ENCODE data around the gene GEMIN7.

The GEMIN7 gene

DNA sequence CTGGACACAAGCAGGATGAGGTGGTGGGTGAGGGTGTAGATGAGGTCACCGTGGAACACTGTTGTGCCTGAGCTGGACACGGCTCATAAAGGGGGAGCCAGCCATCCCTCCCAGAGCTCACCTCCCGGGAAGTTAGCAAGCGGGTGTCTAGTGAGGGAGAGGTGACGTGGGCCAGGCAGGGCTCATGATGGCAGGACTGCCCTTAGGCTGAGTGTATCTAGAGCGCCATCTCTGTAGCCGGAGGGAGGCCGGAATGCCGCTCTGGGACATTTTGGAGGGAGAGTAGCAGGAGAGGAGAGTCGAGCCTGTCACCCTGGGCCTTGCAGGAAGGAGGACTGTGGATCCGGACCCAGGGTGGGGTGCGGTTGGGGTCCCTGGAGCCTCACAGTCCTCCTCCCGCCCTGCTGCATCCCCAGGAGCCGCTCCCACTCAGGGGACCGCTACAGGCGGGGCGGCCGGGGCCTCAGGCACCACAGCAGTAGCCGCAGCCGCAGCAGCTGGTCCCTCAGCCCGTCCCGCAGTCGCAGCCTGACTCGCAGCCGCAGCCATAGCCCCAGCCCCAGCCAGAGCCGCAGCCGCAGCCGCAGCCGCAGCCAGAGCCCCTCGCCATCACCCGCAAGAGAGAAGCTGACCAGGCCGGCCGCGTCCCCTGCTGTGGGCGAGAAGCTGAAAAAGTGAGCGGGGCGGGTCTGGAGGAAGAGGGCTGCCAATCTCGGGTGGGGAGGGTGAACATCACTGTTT lies 12.0 kb upstream of the GEMIN7 start:
- Histone ChIP-seq H3K4me1 (ENCODE audit: control insufficient read depth, insufficient read depth, low read length) (no peaks in the 10 kb centered on the region), H3K36me3 (ENCODE audit: control insufficient read depth, insufficient read depth, low read length) (peaks cover 58% of the 10 kb centered on the region)

DNA sequence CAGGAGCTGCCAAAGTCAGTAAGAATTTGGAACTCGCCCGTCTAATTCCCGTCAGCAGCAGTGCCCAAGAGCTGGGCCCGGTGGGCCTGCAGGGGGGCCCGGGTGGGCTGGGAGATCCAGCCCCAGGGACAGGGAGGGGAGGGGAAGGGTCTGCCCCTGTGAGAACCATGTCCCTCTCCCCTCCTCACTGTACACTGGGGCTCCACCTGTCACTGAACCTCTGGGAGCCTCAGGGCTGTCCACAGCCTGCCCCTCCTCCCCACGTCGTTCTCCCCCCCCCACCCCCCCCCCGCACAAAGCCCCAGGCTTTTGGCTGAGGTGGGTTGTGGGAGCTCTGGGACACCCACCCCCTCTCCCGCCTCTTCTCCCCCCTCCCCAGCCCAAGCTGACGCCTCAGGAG lies 11.0 kb upstream of the GEMIN7 start:
- Histone ChIP-seq H3K27me3 (ENCODE audit: control insufficient read depth, insufficient read depth, low read length) (no peaks in the 10 kb centered on the region), H3K9ac (ENCODE audit: low read depth, low read length) (no peak overlapping the region), H3K4me3 (ENCODE audit: low read depth, low read length) (no peak overlapping the region), H3K4me1 (ENCODE audit: control insufficient read depth, insufficient read depth, low read length) (no peaks in the 10 kb centered on the region), H3K9me3 (ENCODE audit: control insufficient read depth, insufficient read depth, low read length) (no peaks in the 10 kb centered on the region), H3K36me3 (ENCODE audit: control insufficient read depth, insufficient read depth, low read length) (peaks cover 61% of the 10 kb centered on the region)

More for the DNA sequence above, 12.0 kb upstream of the GEMIN7 start:
- H3K27me3 ChIP-seq (ENCODE audit: control insufficient read depth, insufficient read depth, low read length), result no peaks in the 10 kb centered on the region
- no peak overlapping the region for H3K9ac ChIP-seq (ENCODE audit: low read depth, low read length)
- no peak overlapping the region for H3K4me3 ChIP-seq (ENCODE audit: low read depth, low read length)
- no peaks in the 10 kb centered on the region for H3K9me3 ChIP-seq (ENCODE audit: control insufficient read depth, insufficient read depth, low read length)

DNA sequence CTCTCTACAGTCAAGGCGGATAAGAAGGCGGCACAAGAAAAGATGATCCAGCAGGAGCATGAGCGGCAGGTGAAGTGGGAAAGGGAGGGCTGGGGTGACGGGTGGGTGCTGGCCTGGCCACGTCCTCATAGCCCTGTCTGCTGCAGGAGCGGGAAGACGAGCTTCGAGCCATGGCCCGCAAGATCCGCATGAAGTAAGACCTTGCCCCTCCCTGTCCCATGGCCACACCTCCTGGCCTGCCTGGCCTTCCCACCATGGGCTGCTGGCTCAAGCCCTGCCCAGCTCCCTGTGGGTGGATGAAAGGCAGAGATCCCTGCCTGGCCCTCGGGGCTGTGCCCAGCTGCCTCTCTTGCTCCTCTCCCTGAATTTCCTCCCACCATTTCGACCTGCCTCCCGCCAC lies 10.0 kb upstream of the GEMIN7 start:
- Histone ChIP-seq H3K9ac (ENCODE audit: low read depth, low read length) (no peak overlapping the region), H3K4me3 (ENCODE audit: low read depth, low read length) (no peak overlapping the region), H3K36me3 (ENCODE audit: control insufficient read depth, insufficient read depth, low read length) (peaks cover 56% of the 10 kb centered on the region)

DNA sequence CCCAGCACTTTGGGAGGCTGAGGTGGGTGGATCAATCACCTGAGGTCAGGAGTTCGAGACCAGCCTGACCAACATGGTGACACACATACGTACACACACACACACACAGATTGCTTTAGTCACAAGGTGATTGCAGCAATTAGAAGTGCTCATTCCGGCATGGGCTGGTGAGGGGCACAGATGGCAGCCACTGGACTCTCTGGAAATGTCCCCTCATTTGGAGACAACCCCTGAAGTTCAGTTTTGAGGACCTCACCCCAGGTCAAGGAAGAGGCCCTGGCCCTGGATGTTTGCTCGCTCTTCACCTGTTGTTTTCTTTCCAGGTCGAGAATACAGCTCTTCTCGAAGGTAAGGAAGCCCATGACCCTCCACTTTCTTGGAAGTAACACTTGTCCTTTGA lies 8.8 kb upstream of the GEMIN7 start:
- no peak overlapping the region for H3K9ac ChIP-seq (ENCODE audit: low read depth, low read length)
- peaks cover 4% of the 10 kb centered on the region for H3K4me1 ChIP-seq (ENCODE audit: control insufficient read depth, insufficient read depth, low read length)
- H3K27me3 ChIP-seq (ENCODE audit: control insufficient read depth, insufficient read depth, low read length), result no peaks in the 10 kb centered on the region
- H3K36me3 ChIP-seq (ENCODE audit: control insufficient read depth, insufficient read depth, low read length), result peaks cover 48% of the 10 kb centered on the region
- no peaks in the 10 kb centered on the region for H3K9me3 ChIP-seq (ENCODE audit: control insufficient read depth, insufficient read depth, low read length)
- no peak overlapping the region for H3K4me3 ChIP-seq (ENCODE audit: low read depth, low read length)

More for the DNA sequence above, 10.0 kb upstream of the GEMIN7 start:
- Histone ChIP-seq H3K27me3 (ENCODE audit: control insufficient read depth, insufficient read depth, low read length) (no peaks in the 10 kb centered on the region), H3K4me1 (ENCODE audit: control insufficient read depth, insufficient read depth, low read length) (no peaks in the 10 kb centered on the region), H3K9me3 (ENCODE audit: control insufficient read depth, insufficient read depth, low read length) (no peaks in the 10 kb centered on the region)

DNA sequence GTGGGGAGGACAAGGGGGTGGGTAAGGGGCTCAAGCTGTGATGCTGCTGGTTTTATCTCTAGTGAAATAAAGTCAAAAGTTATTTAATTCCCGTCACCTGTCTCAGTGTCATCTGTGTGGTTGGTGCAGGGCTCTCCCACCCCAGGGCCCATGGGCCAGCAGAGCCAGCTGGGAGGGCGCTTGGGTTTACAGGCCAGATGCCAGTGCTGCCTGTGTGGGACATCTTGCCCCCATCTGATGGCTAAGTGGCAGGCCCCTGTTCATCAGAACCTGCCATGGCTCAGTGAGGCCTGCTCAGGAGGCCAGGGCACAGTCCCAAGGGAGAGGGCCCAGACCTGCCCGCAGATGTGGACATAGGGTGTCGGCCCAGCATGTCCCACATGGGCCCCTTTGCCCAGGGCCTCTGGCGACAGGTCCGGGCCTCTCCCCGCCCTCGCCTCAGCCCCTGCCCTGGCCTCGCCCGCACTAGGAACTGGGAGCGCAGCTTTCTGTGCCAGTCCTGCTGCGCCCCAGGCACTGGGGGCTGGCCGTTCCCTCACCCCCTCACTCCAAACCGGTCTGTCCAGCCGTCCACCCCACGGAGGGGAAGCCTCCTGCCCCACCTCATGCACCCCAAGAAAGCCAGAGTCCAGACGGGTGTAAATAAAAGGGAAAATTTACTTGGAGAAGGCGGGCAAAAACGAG lies 8.1 kb upstream of the GEMIN7 start:
- no peak overlapping the region for H3K9ac ChIP-seq (ENCODE audit: low read depth, low read length)
- H3K4me3 ChIP-seq (ENCODE audit: low read depth, low read length), result no peak overlapping the region
- H3K4me1 ChIP-seq (ENCODE audit: control insufficient read depth, insufficient read depth, low read length), result peaks cover 4% of the 10 kb centered on the region
- H3K27me3 ChIP-seq (ENCODE audit: control insufficient read depth, insufficient read depth, low read length), result no peaks in the 10 kb centered on the region
- H3K9me3 ChIP-seq (ENCODE audit: control insufficient read depth, insufficient read depth, low read length), result no peaks in the 10 kb centered on the region
- peaks cover 46% of the 10 kb centered on the region for H3K36me3 ChIP-seq (ENCODE audit: control insufficient read depth, insufficient read depth, low read length)

DNA sequence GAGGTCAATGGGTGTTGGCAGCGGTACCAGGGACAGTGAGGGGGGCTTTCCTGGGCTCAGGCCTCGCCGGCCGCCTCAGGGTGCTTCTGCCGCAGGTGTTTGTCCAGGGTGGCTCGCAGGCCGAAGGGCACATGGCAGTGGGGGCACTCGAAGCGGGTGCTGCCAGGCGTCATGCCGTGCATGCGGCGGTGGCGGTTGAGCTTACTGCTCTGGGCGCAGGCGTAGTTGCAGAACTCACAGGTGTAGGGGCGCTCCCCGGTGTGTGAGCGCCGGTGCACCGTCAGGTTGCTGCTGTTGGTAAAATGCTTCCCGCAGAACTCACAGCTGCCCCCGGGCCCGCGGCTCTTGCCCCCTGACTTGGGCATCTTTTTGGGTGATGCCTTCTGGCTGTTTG lies 7.5 kb upstream of the GEMIN7 start:
- H3K4me3 ChIP-seq (ENCODE audit: low read depth, low read length), result no peak overlapping the region
- peaks cover 46% of the 10 kb centered on the region for H3K36me3 ChIP-seq (ENCODE audit: control insufficient read depth, insufficient read depth, low read length)
- H3K9me3 ChIP-seq (ENCODE audit: control insufficient read depth, insufficient read depth, low read length), result no peaks in the 10 kb centered on the region
- H3K27me3 ChIP-seq (ENCODE audit: control insufficient read depth, insufficient read depth, low read length), result no peaks in the 10 kb centered on the region
- H3K9ac ChIP-seq (ENCODE audit: low read depth, low read length), result no peak overlapping the region
- peaks cover 5% of the 10 kb centered on the region for H3K4me1 ChIP-seq (ENCODE audit: control insufficient read depth, insufficient read depth, low read length)

DNA sequence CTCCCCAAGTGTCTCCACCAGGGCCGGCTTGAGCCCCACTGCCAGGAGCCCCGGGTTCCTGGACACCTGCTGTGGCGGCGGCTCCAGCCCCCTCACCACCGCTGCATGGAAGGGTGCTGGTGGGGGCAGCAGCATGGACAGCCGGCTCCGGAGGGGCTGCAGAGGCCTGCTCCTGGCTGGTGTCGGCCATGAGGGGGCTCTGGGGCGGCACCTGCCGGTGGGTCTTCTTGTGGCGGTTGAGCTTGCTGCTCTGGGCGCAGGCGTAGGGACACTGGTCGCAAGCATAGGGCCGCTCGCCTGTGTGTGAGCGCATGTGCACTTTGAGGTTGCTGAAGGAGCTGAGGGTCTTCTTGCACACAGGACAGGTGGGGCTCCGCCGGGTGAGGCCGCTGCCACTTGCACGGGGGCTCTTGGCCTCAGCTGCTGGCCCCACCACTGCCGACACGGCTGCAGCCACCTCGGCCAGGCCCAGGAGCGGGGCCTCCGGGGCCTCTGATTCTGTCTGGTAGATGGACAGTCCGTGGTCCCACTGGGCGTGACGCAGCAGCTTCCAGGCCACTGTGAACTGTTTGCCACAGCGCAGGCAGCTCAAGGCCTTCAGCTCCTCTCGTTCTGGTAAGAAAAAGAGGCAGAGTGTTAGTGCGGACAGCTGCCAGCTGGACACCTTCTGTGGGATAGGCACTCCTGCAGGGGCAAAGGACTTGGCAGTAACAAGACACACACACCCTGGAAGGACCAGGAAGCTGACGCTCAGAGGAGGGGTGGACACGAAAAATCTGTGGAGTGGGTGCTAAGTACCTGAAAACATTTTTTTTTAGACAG lies 6.9 kb upstream of the GEMIN7 start:
- Histone ChIP-seq H3K36me3 (ENCODE audit: control insufficient read depth, insufficient read depth, low read length) (peaks cover 39% of the 10 kb centered on the region), H3K27me3 (ENCODE audit: control insufficient read depth, insufficient read depth, low read length) (no peaks in the 10 kb centered on the region), H3K9ac (ENCODE audit: low read depth, low read length) (peak overlapping the region; percentile 24), H3K9me3 (ENCODE audit: control insufficient read depth, insufficient read depth, low read length) (no peaks in the 10 kb centered on the region), H3K4me3 (ENCODE audit: low read depth, low read length) (no peak overlapping the region), H3K4me1 (ENCODE audit: control insufficient read depth, insufficient read depth, low read length) (peaks cover 11% of the 10 kb centered on the region)

DNA sequence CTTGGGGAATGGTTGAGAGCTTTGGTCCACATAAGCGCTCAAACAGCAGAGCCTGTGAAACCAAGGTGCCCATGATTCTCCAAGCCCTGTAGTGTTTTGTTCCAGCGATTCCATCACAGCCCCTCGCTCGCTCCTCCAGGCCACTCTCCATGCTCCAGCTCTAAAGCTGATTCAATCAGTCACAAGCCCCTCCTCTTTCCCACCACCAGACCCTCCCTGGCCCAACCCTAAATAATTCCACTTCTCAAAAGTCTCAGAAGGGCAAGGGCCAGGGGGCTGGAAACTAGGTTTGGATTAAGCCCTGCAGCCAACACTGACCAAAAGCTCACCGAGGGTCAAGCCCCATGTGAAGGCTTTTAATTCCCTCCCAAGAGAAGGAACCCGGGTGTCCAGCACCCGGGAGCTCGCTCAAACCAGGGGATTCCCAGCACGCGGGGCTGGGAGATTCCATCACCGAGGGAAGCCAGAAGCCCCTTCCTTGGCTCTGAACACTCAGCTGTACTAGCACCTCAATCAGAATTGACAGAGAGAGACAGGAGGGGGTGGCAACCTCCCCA lies 4.2 kb upstream of the GEMIN7 start:
- Histone ChIP-seq H3K9ac (ENCODE audit: low read depth, low read length) (peak overlapping the region; percentile 47), H3K27me3 (ENCODE audit: control insufficient read depth, insufficient read depth, low read length) (no peaks in the 10 kb centered on the region), H3K4me3 (ENCODE audit: low read depth, low read length) (peak overlapping the region; percentile 88), H3K9me3 (ENCODE audit: control insufficient read depth, insufficient read depth, low read length) (no peaks in the 10 kb centered on the region), H3K36me3 (ENCODE audit: control insufficient read depth, insufficient read depth, low read length) (peaks cover 26% of the 10 kb centered on the region), H3K4me1 (ENCODE audit: control insufficient read depth, insufficient read depth, low read length) (peaks cover 20% of the 10 kb centered on the region)

DNA sequence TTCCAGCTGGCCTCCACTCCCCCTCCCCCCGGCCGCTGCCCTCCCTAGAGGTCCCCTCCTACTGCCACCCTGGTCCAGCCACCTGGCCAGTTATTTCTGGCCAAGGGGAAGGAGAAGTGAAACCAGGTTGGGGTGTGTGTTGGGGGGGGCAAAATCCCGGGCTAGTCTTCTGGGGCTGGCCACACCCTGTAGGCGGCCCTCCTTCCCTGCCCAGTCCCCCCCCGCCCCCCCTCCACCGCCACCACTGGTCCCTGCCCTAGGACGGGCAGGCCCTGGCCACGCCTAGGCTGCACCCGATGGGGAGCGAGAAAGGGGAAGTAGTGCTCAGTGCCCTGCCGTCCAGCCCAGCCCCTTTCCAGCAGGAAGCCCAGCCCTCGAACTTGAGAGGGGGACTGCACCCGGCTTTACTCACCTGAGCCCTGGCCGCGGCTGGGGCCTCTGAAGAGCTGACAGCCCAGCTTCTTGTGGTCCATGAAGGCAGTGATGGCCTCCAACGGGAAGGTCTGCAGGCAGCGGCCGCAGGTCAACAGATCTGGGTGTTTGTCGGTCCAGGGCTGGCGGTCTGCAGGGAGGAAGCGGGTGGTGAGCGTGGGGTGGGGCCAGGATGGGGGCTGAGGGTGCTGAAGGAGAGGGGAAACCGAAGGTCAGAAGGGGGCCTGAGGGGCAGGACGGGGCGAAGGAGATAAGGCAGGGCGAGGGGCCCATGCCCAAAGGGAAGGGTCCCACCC lies 3.6 kb upstream of the GEMIN7 start:
- H3K4me3 ChIP-seq (ENCODE audit: low read depth, low read length), result peak overlapping the region; percentile 88
- H3K9ac ChIP-seq (ENCODE audit: low read depth, low read length), result peak overlapping the region; percentile 73
- H3K4me1 ChIP-seq (ENCODE audit: control insufficient read depth, insufficient read depth, low read length), result peaks cover 20% of the 10 kb centered on the region
- H3K36me3 ChIP-seq (ENCODE audit: control insufficient read depth, insufficient read depth, low read length), result peaks cover 20% of the 10 kb centered on the region
- H3K9me3 ChIP-seq (ENCODE audit: control insufficient read depth, insufficient read depth, low read length), result no peaks in the 10 kb centered on the region
- H3K27me3 ChIP-seq (ENCODE audit: control insufficient read depth, insufficient read depth, low read length), result no peaks in the 10 kb centered on the region

DNA sequence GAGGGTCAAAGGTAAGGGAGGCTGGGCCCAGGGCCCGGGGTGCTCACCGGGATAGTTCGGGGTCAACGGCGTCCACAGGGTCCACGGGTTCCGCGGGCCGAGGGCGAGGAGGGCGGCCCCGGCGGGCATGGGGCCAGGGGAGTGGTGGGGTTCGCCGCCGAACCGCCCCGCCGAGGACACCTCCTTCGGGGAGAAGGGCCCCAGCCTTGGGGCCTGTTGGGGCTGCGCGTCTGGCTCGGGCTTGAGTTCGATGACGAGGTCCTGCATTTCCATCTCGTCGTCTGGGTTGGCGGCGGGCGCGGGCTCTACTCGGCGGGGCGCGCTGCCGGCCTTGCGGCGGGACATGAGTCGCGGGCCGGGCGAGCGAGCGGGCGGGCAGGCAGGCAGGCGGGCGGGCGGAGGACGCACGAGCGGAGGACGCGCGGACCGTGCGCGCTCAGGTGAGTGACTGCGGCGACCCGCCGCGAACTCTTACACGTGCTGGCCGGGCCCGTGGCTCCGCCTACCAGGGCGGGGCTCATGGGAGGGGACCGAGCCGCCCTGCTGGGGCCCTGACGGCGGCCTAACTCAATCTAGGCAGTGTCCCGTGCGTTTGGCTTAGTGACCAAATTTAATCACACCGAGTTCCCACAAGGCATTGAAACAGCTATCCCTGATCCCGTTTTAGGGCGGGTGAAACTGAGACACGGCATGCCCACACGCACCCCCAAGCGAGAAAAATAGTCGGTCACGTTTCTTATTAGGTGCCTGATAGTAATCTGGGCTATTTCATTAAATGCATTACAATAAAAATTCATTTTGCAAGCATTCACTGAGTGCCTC lies 2.8 kb upstream of the GEMIN7 start, which contains the start of gene ZNF296:
ZNF296 (minus strand) TSS at position 450 of the 822 bp plus-strand sequence; CDS start at position 345, 105 bp downstream.
- H3K36me3 ChIP-seq (ENCODE audit: control insufficient read depth, insufficient read depth, low read length), result peaks cover 14% of the 10 kb centered on the region
- no peaks in the 10 kb centered on the region for H3K9me3 ChIP-seq (ENCODE audit: control insufficient read depth, insufficient read depth, low read length)
- H3K9ac ChIP-seq (ENCODE audit: low read depth, low read length), result peak within 1 kb of the TSS; percentile 73
- H3K27me3 ChIP-seq (ENCODE audit: control insufficient read depth, insufficient read depth, low read length), result no peaks in the 10 kb centered on the region
- peaks cover 25% of the 10 kb centered on the region for H3K4me1 ChIP-seq (ENCODE audit: control insufficient read depth, insufficient read depth, low read length)
- peak within 1 kb of the TSS; percentile 88 for H3K4me3 ChIP-seq (ENCODE audit: low read depth, low read length)
